Measurements from ENCODE around the gene EFNA2. TPM values are rescaled to one million over a fixed set of nuclear protein-coding genes. Genes with fewer than 3 reads are reported as not detected.
"Not testable (repeated sequence)": the region's sequence is repeated elsewhere in the genome, so short reads cannot be mapped to it uniquely, and the experiment has no call there.

EFNA2 gene
- total RNA-seq, 1 donor from 2014 or later: 28.0 TPM

DNA sequence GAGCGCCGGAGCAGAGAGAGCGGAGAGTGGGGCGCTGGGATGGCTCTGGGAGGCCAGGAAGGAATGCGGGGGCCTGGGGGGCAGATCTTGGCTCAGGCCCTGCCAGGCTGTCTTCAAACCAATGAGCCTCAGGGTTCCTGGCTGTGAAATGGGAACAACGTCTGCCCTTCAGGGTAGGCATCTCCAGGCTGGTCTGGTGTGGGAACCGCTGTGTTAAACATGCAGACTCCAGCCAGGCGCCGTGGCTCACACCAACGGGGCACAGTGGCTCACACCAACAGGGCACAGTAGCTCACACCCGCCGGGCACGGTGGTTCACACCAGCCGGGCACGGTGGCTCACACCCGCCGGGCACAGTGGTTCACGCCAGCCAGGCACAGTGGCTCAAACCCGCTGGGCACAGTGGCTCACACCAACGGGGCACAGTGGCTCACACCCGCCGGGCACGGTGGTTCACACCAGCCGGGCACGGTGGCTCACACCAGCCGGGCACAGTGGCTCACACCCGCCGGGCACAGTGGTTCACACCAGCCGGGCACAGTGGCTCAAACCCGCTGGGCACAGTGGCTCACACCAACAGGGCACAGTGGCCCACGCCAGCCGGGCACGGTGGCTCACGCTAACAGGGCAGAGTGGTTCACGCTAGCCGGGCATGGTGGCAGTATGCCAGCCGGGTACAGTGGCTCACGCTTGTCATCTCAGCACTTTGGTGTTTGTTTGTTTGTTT, 40.1 kb downstream of the EFNA2 start:
- Mint-ChIP-seq H3K27me3 (ENCODE audit: low read depth) (no peaks in the 10 kb centered on the region), H3K4me1 (peaks cover 17% of the 10 kb centered on the region), H3K27ac (ENCODE audit: unreplicated experiment) (no peak overlapping the region), H3K9me3 (no peaks in the 10 kb centered on the region), H3K4me3 (no peak overlapping the region), H3K36me3 (ENCODE audit: low read depth) (no peaks in the 10 kb centered on the region)
- TF ChIP-seq, protein P1, sequence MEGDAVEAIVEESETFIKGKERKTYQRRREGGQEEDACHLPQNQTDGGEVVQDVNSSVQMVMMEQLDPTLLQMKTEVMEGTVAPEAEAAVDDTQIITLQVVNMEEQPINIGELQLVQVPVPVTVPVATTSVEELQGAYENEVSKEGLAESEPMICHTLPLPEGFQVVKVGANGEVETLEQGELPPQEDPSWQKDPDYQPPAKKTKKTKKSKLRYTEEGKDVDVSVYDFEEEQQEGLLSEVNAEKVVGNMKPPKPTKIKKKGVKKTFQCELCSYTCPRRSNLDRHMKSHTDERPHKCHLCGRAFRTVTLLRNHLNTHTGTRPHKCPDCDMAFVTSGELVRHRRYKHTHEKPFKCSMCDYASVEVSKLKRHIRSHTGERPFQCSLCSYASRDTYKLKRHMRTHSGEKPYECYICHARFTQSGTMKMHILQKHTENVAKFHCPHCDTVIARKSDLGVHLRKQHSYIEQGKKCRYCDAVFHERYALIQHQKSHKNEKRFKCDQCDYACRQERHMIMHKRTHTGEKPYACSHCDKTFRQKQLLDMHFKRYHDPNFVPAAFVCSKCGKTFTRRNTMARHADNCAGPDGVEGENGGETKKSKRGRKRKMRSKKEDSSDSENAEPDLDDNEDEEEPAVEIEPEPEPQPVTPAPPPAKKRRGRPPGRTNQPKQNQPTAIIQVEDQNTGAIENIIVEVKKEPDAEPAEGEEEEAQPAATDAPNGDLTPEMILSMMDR (conservative IDR thresholded peaks at IDR 0.05): no peak
- no peak for DNase-seq (ENCODE audit: low read depth, low spot score)

DNA sequence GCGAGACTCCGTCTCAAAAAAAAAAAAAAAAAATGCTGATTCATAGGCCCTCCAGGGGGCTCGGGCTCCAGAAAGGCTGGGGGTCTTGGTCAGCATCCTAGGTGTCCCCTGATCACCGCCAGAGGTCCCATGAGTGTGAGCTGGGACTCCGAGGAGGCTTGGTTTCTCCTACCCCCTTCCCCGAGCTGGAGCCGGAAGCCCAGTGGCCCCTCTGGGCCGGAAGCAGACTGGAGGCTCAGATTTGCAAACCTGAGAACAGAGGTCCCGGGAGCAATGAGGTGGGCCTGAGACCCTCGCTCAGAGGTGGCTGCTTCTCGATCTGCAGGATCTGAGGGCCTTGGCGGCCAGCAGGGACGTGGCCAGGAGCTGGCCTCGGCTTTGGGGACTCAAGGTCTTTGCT, 41.5 kb downstream of the EFNA2 start:
- H3K27me3 Mint-ChIP-seq (ENCODE audit: low read depth): no peaks in the 10 kb centered on the region
- no peaks in the 10 kb centered on the region for H3K9me3 Mint-ChIP-seq
- H3K36me3 Mint-ChIP-seq (ENCODE audit: low read depth): no peaks in the 10 kb centered on the region
- TF ChIP-seq, protein P1 (conservative IDR thresholded peaks at IDR 0.05): no peak
- no peak for DNase-seq (ENCODE audit: low read depth, low spot score)
- H3K4me1 Mint-ChIP-seq: peaks cover 14% of the 10 kb centered on the region
- no peak overlapping the region for H3K4me3 Mint-ChIP-seq
- H3K27ac Mint-ChIP-seq (ENCODE audit: unreplicated experiment): no peak overlapping the region

DNA sequence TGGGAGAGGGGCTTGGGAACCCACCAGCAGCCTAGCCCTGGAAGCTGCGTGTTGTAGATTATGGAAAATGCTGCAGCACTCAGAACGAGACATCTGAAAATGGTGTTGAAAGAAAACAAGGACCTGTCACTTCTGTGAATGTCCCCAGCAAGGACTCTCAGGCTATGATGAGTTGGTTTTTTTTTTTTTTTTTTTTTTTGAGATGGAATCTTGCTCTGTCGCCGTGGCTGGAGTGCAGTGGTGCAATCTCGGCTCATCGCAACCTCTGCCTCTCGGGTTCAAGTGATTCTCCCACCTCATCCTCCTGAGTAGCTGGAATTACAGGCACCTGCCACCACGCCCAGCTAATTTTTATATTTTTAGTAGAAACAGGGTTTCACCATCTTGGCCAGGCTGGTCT, 46.5 kb downstream of the EFNA2 start:
- not testable (repeated sequence) for H3K4me3 Mint-ChIP-seq; DNase-seq (ENCODE audit: low read depth, low spot score); H3K36me3 Mint-ChIP-seq (ENCODE audit: low read depth); H3K27ac Mint-ChIP-seq (ENCODE audit: unreplicated experiment); H3K27me3 Mint-ChIP-seq (ENCODE audit: low read depth); H3K9me3 Mint-ChIP-seq; H3K4me1 Mint-ChIP-seq

DNA sequence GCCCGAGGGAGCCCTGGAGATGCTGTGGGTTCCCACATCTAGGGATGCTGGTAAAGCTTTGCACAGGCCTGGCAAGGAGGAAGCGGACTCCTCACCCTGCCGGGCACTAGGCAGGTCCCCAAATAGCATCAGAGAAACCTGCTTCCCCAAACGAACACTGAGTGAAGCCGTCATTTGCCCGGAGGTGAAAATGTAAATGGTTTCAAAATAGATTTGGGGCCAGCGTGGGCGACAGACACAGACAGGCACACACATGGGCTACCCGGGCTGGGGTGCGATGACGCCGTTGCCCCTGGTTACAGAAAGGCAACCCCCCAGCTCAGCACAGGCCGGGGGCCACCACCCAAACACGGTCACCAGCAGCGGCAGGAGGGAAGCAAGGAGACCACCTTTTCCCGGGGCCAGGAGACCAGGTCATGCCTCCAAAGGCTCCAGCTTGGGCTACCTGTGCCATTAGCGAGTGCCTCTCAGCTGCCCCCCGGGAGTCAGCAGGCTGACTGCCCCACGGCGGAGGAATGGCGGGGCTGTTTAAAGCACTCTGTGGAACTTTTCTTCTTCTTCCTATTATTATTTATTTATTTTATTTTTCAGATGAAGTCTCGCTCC, 50.5 kb downstream of the EFNA2 start:
- H3K27me3 Mint-ChIP-seq (ENCODE audit: low read depth): no peaks in the 10 kb centered on the region
- H3K4me3 Mint-ChIP-seq: no peak overlapping the region
- H3K4me1 Mint-ChIP-seq: no peaks in the 10 kb centered on the region
- no peaks in the 10 kb centered on the region for H3K36me3 Mint-ChIP-seq (ENCODE audit: low read depth)
- TF ChIP-seq, protein P1 (conservative IDR thresholded peaks at IDR 0.05): no peak
- no peak for DNase-seq (ENCODE audit: low read depth, low spot score)
- no peaks in the 10 kb centered on the region for H3K9me3 Mint-ChIP-seq
- H3K27ac Mint-ChIP-seq (ENCODE audit: unreplicated experiment): no peak overlapping the region

DNA sequence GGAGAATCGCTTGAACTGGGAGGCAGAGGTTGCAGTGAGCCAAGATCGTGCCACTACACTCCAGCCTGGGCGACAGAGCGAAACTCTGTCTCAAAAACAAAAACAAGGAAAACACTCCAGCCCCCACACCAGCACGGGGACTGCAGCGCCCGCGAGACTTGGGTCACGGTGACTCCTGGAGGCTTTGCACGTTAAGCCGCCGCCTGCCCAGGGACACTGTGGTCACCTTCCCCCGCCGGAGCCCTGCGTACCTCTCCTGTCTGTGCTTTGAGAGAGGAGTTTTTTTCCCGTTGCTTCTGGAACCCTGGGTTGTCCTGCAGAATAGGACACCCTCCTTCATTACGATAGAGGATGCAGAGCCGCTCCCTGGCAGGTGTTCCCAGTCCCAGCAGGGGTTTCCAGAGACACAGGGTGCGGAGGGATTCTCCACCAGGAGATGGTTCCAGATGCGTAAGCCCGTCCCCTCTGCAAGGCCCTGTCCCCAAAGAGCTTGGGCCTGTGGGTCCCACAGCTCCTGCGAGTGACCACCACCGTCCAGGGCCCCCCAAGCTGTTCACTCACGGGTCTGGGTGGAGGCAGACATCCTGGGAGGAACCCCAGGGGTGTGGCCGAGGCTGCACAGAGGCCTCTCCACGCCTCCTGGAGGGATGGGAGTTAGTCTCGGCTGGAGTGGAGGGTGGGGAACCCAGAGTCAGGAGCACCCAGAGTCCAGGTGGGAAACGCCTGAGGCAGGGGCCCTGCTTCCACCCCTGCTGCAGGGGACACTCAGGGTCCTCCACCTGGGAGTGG, 55.2 kb downstream of the EFNA2 start:
- no peak for DNase-seq (ENCODE audit: low read depth, low spot score)
- TF ChIP-seq, protein P1 (conservative IDR thresholded peaks at IDR 0.05): no peak
- Mint-ChIP-seq H3K27ac (ENCODE audit: unreplicated experiment) (no peak overlapping the region), H3K4me1 (peaks cover 5% of the 10 kb centered on the region), H3K9me3 (no peaks in the 10 kb centered on the region), H3K4me3 (no peak overlapping the region), H3K27me3 (ENCODE audit: low read depth) (no peaks in the 10 kb centered on the region), H3K36me3 (ENCODE audit: low read depth) (no peaks in the 10 kb centered on the region)

DNA sequence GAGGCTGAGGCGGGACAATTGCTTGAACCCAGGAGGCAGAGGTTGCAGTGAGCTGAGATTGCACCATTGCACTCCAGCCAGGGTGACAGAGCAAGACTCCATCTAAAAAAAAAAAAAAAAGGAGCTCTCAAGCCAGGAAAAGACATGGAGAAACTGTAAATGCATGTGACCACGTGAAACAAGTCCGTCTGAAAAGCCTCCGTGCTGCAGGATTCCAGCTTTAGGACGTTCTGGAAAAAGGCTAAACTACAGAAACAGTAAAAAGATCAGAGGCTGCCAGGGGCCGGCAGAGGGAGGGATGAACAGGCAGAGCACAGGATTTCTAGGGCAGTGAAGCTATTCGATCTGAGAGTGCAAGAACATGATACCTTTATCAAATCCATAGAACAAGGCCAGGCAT, 57.4 kb downstream of the EFNA2 start:
- Mint-ChIP-seq H3K36me3 (ENCODE audit: low read depth) (no peaks in the 10 kb centered on the region), H3K4me3 (no peak overlapping the region), H3K27ac (ENCODE audit: unreplicated experiment) (no peak overlapping the region), H3K4me1 (peaks cover 5% of the 10 kb centered on the region), H3K27me3 (ENCODE audit: low read depth) (no peaks in the 10 kb centered on the region), H3K9me3 (no peaks in the 10 kb centered on the region)
- DNase-seq (ENCODE audit: low read depth, low spot score): no peak
- TF ChIP-seq, protein P1 (conservative IDR thresholded peaks at IDR 0.05): no peak

All from neural crest cell (in vitro differentiated cells).